ENCODE results near the gene CD81.
A peak's percentile ranks its signal among the peaks of the same experiment; 100 is the strongest.

CD81 gene

GRCh38 chr11:2377511-2378443 is 667 bp downstream of the CD81 start:
- TF ChIP-seq FOXM1 (IDR thresholded peaks at IDR 0.05; ENCODE audit: borderline replicate concordance, low read depth) (no peak), NFIC (IDR thresholded peaks at IDR 0.05) (no peak), ZBTB7A (IDR thresholded peaks at IDR 0.05; ENCODE audit: low read depth) (peak; percentile 93), CREB1 (IDR thresholded peaks at IDR 0.05; ENCODE audit: low read depth) (peak; percentile 35; the same call in 1 of the 2 replicates), MAX (IDR thresholded peaks at IDR 0.05) (no peak), EGR1 (IDR thresholded peaks at IDR 0.05) (0 out of 2 replicates have a peak, but pooled peaks have one; percentile 4)

GRCh38 chr11:2378527-2379210 is 1.6 kb downstream of the CD81 start:
- no peak for TF ChIP-seq MAX (IDR thresholded peaks at IDR 0.05)
- no peak for TF ChIP-seq REST (IDR thresholded peaks at IDR 0.05; ENCODE audit: low read depth)
- TF ChIP-seq FOXM1 (IDR thresholded peaks at IDR 0.05; ENCODE audit: borderline replicate concordance, low read depth), result no peak
- TF ChIP-seq NFIC (IDR thresholded peaks at IDR 0.05), result no peak

GRCh38 chr11:2379466-2380174 is 2.5 kb downstream of the CD81 start:
- TF ChIP-seq EP300 (IDR thresholded peaks at IDR 0.05; ENCODE audit: borderline replicate concordance) (no peak), TCF12 (IDR thresholded peaks at IDR 0.05; ENCODE audit: low read depth) (no peak), YY1 (IDR thresholded peaks at IDR 0.05; ENCODE audit: low read depth) (no peak), CEBPB (IDR thresholded peaks at IDR 0.05) (no peak), REST (IDR thresholded peaks at IDR 0.05; ENCODE audit: low read depth) (no peak), FOXM1 (IDR thresholded peaks at IDR 0.05; ENCODE audit: borderline replicate concordance, low read depth) (no peak), USF1 (IDR thresholded peaks at IDR 0.05) (no peak), CREB1 (IDR thresholded peaks at IDR 0.05; ENCODE audit: low read depth) (no peak), NFIC (IDR thresholded peaks at IDR 0.05) (no peak), MAX (IDR thresholded peaks at IDR 0.05) (no peak), TAF1 (IDR thresholded peaks at IDR 0.05; ENCODE audit: low read depth) (no peak), TEAD4 (IDR thresholded peaks at IDR 0.05) (no peak), EGR1 (IDR thresholded peaks at IDR 0.05) (no peak), ZBTB7A (IDR thresholded peaks at IDR 0.05; ENCODE audit: low read depth) (no peak), RAD21 (IDR thresholded peaks at IDR 0.05; ENCODE audit: low read depth) (no peak)

GRCh38 chr11:2380396-2380795 is 3.3 kb downstream of the CD81 start:
- TF ChIP-seq ZBTB7A (IDR thresholded peaks at IDR 0.05; ENCODE audit: low read depth) (no peak), CEBPB (IDR thresholded peaks at IDR 0.05) (no peak)

GRCh38 chr11:2380807-2381350 is 3.8 kb downstream of the CD81 start:
- TF ChIP-seq EGR1 (IDR thresholded peaks at IDR 0.05) (no peak), TEAD4 (IDR thresholded peaks at IDR 0.05) (no peak), RAD21 (IDR thresholded peaks at IDR 0.05; ENCODE audit: low read depth) (no peak), FOXM1 (IDR thresholded peaks at IDR 0.05; ENCODE audit: borderline replicate concordance, low read depth) (no peak), USF1 (IDR thresholded peaks at IDR 0.05) (no peak), CEBPB (IDR thresholded peaks at IDR 0.05) (no peak), REST (IDR thresholded peaks at IDR 0.05; ENCODE audit: low read depth) (no peak), YY1 (IDR thresholded peaks at IDR 0.05; ENCODE audit: low read depth) (no peak), TCF12 (IDR thresholded peaks at IDR 0.05; ENCODE audit: low read depth) (no peak), CREB1 (IDR thresholded peaks at IDR 0.05; ENCODE audit: low read depth) (no peak), ZBTB7A (IDR thresholded peaks at IDR 0.05; ENCODE audit: low read depth) (no peak), NFIC (IDR thresholded peaks at IDR 0.05) (no peak), TAF1 (IDR thresholded peaks at IDR 0.05; ENCODE audit: low read depth) (no peak), MAX (IDR thresholded peaks at IDR 0.05) (no peak), EP300 (IDR thresholded peaks at IDR 0.05; ENCODE audit: borderline replicate concordance) (no peak)

Data from Ishikawa (cell line).